Panc1 (cell line): ENCODE results near the gene MFSD6L. TPM values are rescaled to one million over a fixed set of nuclear protein-coding genes. Genes with fewer than 3 reads are reported as not detected.

Source experiments
- ATAC-seq: fragments of 200-7000 bp; cut with Tn5 transposase; 2 replicates; pipeline ENCODE4 v1.9.1; 2020; ENCODE audit warnings: mild to moderate bottlenecking, moderate library complexity
- BruUV-seq: library from RNA; stranded (reverse); fragments of 400-500 nt; replicated peaks from 2 replicates; lab custom pipeline; 2021; lab: Mats Ljungman, UMichigan
- CTCF ChIA-PET: fragments of 300-600 bp; sonication (Branson Sonifier 250); formaldehyde crosslinking; loops from one replicate; lab custom pipeline; 2022; ENCODE audit warnings: antibody characterized with exemption; lab: Charles Lee
- POLR2A ChIA-PET: fragments of 300-600 bp; sonication (Branson Sonifier 250); formaldehyde crosslinking; loops from one replicate; lab custom pipeline; 2022; ENCODE audit warnings: antibody characterized with exemption; lab: Charles Lee
- DNase-seq: peaks from one replicate; pipeline ENCODE4 v3.0.0-alpha.2; 2010; ENCODE audit warnings: low read depth, low spot score
- H3K27ac ChIP-seq: 2 replicates; pipeline ENCODE4 v1.5.1; 2011; ENCODE audit warnings: mild to moderate bottlenecking, low read length, inconsistent platforms
- H3K27me3 ChIP-seq: fragments of 200-500 bp; sonication (Bioruptor generic); 2 replicates; pipeline ENCODE4 v1.6.0; 2014; ENCODE audit warnings: low read length, inconsistent platforms; ENCODE audit not compliant: control insufficient read depth, insufficient read depth
- H3K36me3 ChIP-seq: fragments of 200-500 bp; sonication (Bioruptor generic); 2 replicates; pipeline ENCODE4 v1.5.1; 2014; ENCODE audit warnings: inconsistent platforms, mild to moderate bottlenecking, low read length, moderate library complexity; ENCODE audit not compliant: control insufficient read depth, insufficient read depth
- H3K4me1 ChIP-seq: 2 replicates; pipeline ENCODE4 v1.5.1; 2011; ENCODE audit warnings: inconsistent platforms, mild to moderate bottlenecking, low read length, moderate library complexity; ENCODE audit not compliant: control insufficient read depth, insufficient read depth
- H3K4me3 ChIP-seq, 2 experiments: 2 replicates each; pipeline ENCODE4 v1.5.1; 2011 to 2012; ENCODE audit warnings: low read depth in 2 of 2, low read length in 2 of 2, mild to moderate bottlenecking in 2 of 2, inconsistent platforms in 1 of 2, moderate library complexity in 1 of 2
- H3K9me3 ChIP-seq: fragments of 200-500 bp; sonication (Bioruptor generic); 2 replicates; pipeline ENCODE4 v1.5.1; 2014; ENCODE audit warnings: low read depth, mild to moderate bottlenecking, inconsistent platforms, low read length, moderate library complexity; ENCODE audit not compliant: control insufficient read depth, insufficient read depth
- POLR2AphosphoS5 ChIP-seq: IDR thresholded peaks from 2 replicates; pipeline ENCODE4 v1.6.1; 2012; ENCODE audit warnings: mild to moderate bottlenecking, low read depth, low read length, moderate library complexity
- SIN3A ChIP-seq: IDR thresholded peaks from 2 replicates; pipeline ENCODE4 v1.6.1; 2012; ENCODE audit warnings: low read depth, mild to moderate bottlenecking, low read length, moderate library complexity, borderline replicate concordance; ENCODE audit not compliant: insufficient read depth
- TCF7L2 ChIP-seq: IDR thresholded peaks from 2 replicates; pipeline ENCODE4 v1.6.1; 2011; ENCODE audit warnings: mild to moderate bottlenecking, low read depth, low read length, inconsistent platforms
- in situ Hi-C: cut with HindIII; loops from 2 replicates; pipeline ENCODE4 v1.10.0; 2016; ENCODE audit warnings: low sequenced_read_pairs, low pct_unique_long_range_greater_than_20kb
- intact Hi-C: fragments of 100-400 bp; cut with micrococcal nuclease; formaldehyde crosslinking; loops from one replicate; pipeline ENCODE4 v1.10.0; 2022; ENCODE audit not compliant: unreplicated experiment
- total RNA-seq: library from RNA; stranded (reverse); gene quantifications from one replicate; pipeline ENCODE4 v1.2.1, GENCODE V29; 2021; ENCODE audit not compliant: unreplicated experiment
- TF ChIP-seq, protein P1 (sequence below), 2 experiments: IDR thresholded peaks; 2 replicates each; pipeline ENCODE4 v1.6.1; 2011 to 2012; ENCODE audit warnings: low read depth in 2 of 2, control low read depth in 1 of 2, low read length in 1 of 2, mild to moderate bottlenecking in 1 of 2, moderate library complexity in 1 of 2; ENCODE audit not compliant: insufficient read depth in 1 of 2
- TF ChIP-seq, protein P2 (sequence below): fragments of 450-650 bp; IDR thresholded peaks from 2 replicates; pipeline ENCODE4 v1.5.1; 2017; ENCODE audit warnings: mild to moderate bottlenecking

MFSD6L gene
- total RNA-seq, 1 experiment from 2014 or later = not detected

DNA sequence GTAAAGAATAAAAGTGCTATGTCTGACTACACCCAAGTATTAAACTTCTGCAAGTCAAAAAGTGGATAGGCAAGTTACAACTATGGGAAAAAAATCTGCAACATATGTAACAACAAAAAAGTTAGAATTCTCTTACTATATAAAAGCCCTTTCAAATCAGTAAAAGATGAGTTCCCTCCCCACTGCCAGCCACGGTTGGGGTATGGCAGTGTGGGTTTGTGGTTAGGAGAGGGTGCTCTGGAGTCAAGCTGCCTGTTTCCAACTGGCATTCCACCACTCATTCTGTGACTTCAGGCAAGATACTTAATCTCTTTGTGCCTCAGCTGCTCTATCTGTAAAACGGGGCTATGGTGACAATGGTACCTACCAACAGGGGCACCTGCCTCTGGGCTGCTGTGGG is 26.6 kb upstream of the MFSD6L start:
- DNase-seq (no peak), ATAC-seq (no peak)
- Histone ChIP-seq H3K4me3 (no peak overlapping the region), H3K27ac (no peak overlapping the region), H3K9me3 (peaks cover 5% of the 10 kb centered on the region; the same call in 1 of the 2 replicates), H3K4me1 (no peaks in the 10 kb centered on the region), H3K36me3 (no peaks in the 10 kb centered on the region), H3K27me3 (peaks cover 3% of the 10 kb centered on the region; the same call in 1 of the 2 replicates)
- no TSS peak for BruUV-seq
- intact Hi-C loops = no loop called here
- TF ChIP-seq SIN3A = no peak
- TF ChIP-seq, protein P1, sequence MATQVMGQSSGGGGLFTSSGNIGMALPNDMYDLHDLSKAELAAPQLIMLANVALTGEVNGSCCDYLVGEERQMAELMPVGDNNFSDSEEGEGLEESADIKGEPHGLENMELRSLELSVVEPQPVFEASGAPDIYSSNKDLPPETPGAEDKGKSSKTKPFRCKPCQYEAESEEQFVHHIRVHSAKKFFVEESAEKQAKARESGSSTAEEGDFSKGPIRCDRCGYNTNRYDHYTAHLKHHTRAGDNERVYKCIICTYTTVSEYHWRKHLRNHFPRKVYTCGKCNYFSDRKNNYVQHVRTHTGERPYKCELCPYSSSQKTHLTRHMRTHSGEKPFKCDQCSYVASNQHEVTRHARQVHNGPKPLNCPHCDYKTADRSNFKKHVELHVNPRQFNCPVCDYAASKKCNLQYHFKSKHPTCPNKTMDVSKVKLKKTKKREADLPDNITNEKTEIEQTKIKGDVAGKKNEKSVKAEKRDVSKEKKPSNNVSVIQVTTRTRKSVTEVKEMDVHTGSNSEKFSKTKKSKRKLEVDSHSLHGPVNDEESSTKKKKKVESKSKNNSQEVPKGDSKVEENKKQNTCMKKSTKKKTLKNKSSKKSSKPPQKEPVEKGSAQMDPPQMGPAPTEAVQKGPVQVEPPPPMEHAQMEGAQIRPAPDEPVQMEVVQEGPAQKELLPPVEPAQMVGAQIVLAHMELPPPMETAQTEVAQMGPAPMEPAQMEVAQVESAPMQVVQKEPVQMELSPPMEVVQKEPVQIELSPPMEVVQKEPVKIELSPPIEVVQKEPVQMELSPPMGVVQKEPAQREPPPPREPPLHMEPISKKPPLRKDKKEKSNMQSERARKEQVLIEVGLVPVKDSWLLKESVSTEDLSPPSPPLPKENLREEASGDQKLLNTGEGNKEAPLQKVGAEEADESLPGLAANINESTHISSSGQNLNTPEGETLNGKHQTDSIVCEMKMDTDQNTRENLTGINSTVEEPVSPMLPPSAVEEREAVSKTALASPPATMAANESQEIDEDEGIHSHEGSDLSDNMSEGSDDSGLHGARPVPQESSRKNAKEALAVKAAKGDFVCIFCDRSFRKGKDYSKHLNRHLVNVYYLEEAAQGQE (IDR thresholded peaks at IDR 0.05; ENCODE audit: insufficient read depth in 1 of 2, low read depth in 2 of 2, low read length in 1 of 2) = no peak
- ChIA-PET CTCF (interaction anchor here (0.6 kb wide), 1 partner anchor 70 kb away, joined by 3 read pairs; no protein-coding TSS in a partner anchor), POLR2A (no interaction called here)
- in situ Hi-C loops = no loop called here

DNA sequence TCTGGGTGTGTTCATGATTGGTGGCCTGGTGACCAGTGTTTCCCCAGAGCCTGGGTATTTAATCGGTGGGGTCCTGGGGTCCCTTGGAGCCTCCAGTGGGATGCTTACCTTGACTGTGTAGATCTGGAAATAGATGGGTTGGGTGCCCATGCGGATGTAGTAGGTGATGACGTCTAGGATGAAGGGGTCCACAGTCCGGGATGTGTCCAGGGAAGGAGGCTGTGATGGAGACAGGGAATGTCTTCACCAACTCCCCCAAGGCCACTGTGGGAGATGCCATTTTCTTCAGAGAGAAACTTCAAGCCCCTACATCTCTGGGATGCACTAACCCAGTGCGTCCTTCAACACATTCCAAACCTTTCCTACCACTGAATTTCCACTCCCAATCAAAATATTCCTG is 24.1 kb upstream of the MFSD6L start:
- peaks cover 5% of the 10 kb centered on the region; the same call in 1 of the 2 replicates for H3K9me3 ChIP-seq
- TF ChIP-seq POLR2AphosphoS5 (no peak), SIN3A (no peak), TCF7L2 (no peak)
- TF ChIP-seq, protein P2, sequence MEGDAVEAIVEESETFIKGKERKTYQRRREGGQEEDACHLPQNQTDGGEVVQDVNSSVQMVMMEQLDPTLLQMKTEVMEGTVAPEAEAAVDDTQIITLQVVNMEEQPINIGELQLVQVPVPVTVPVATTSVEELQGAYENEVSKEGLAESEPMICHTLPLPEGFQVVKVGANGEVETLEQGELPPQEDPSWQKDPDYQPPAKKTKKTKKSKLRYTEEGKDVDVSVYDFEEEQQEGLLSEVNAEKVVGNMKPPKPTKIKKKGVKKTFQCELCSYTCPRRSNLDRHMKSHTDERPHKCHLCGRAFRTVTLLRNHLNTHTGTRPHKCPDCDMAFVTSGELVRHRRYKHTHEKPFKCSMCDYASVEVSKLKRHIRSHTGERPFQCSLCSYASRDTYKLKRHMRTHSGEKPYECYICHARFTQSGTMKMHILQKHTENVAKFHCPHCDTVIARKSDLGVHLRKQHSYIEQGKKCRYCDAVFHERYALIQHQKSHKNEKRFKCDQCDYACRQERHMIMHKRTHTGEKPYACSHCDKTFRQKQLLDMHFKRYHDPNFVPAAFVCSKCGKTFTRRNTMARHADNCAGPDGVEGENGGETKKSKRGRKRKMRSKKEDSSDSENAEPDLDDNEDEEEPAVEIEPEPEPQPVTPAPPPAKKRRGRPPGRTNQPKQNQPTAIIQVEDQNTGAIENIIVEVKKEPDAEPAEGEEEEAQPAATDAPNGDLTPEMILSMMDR = no peak
- TF ChIP-seq, protein P1 (IDR thresholded peaks at IDR 0.05; ENCODE audit: insufficient read depth in 1 of 2, low read depth in 2 of 2, low read length in 1 of 2) = no peak

More for the DNA sequence above, 24.1 kb upstream of the MFSD6L start:
- no peak for ATAC-seq
- in situ Hi-C loops (no loop called here), intact Hi-C loops (no loop called here)
- no peak overlapping the region for H3K27ac ChIP-seq
- no peaks in the 10 kb centered on the region for H3K36me3 ChIP-seq
- no peak overlapping the region for H3K4me3 ChIP-seq
- ChIA-PET POLR2A (no interaction called here), CTCF (no interaction called here)
- peaks cover 3% of the 10 kb centered on the region; the same call in 1 of the 2 replicates for H3K27me3 ChIP-seq
- DNase-seq = no peak
- H3K4me1 ChIP-seq = no peaks in the 10 kb centered on the region
- no TSS peak for BruUV-seq
